H1 (cell line): ENCODE measurements around the gene CLEC7A. TPM values are rescaled to one million over a fixed set of nuclear protein-coding genes. Genes with fewer than 3 reads are reported as not detected.

Experiments
- CTCF ChIA-PET: fragments of 300-600 bp; sonication (Branson Sonifier 250); formaldehyde crosslinking; loops from one replicate; lab custom pipeline; 2021; ENCODE audit not compliant: partially characterized antibody; lab: Charles Lee
- POLR2A ChIA-PET: fragments of 300-600 bp; sonication (Branson Sonifier 250); formaldehyde crosslinking; loops from one replicate; lab custom pipeline; 2021; ENCODE audit warnings: inconsistent platforms; ENCODE audit not compliant: partially characterized antibody; lab: Charles Lee
- DNase-seq, 2 experiments: peaks; one replicate each; pipeline versions ENCODE4 v3.0.0 to v3.0.0-alpha.2; 2010 to 2022; ENCODE audit warnings: low spot score in 2 of 2, low read depth in 1 of 2, mixed read lengths in 1 of 2
- FAIRE-seq: peaks from 2 replicates; lab custom pipeline; 2011; peaks lifted over from hg19 to GRCh38; lab: Jason Lieb, UNC
- H2AFZ ChIP-seq: 2 replicates; pipeline ENCODE4 v1.8.1; 2012; ENCODE audit warnings: low read length, inconsistent platforms
- H2AK5ac ChIP-seq: 2 replicates; pipeline ENCODE4 v1.6.1; 2013; ENCODE audit warnings: low read depth, low read length
- H2BK120ac ChIP-seq: replicated peaks from 2 replicates; pipeline ENCODE3; 2013; ENCODE audit warnings: low read depth, low read length, inconsistent platforms
- H2BK12ac ChIP-seq: 2 replicates; pipeline ENCODE4 v1.6.1; 2013; ENCODE audit warnings: low read depth, low read length
- H2BK15ac ChIP-seq: 2 replicates; pipeline ENCODE4 v1.6.1; 2013; ENCODE audit warnings: low read length
- H2BK20ac ChIP-seq: 2 replicates; pipeline ENCODE4 v1.6.1; 2013; ENCODE audit warnings: low read length
- H2BK5ac ChIP-seq: 2 replicates; pipeline ENCODE4 v1.6.1; 2013; ENCODE audit warnings: low read depth, low read length
- H3K14ac ChIP-seq: 2 replicates; pipeline ENCODE4 v1.6.1; 2013; ENCODE audit warnings: inconsistent platforms; ENCODE audit not compliant: insufficient read length
- H3K18ac ChIP-seq: 2 replicates; pipeline ENCODE4 v1.6.1; 2013; ENCODE audit warnings: low read length; ENCODE audit errors: extremely low read depth
- H3K23ac ChIP-seq: 2 replicates; pipeline ENCODE4 v1.6.1; 2013; ENCODE audit warnings: inconsistent platforms; ENCODE audit not compliant: insufficient read length
- H3K23me2 ChIP-seq: 2 replicates; pipeline ENCODE4 v1.6.1; 2013; ENCODE audit warnings: low read depth, low read length
- H3K27ac ChIP-seq: 2 replicates; pipeline ENCODE4 v1.6.1; 2011; ENCODE audit warnings: low read depth, low read length, inconsistent platforms
- H3K27me3 ChIP-seq, 4 experiments: replicated peaks in 1 of 4; 1 replicate in 1 of 4; 2 replicates in 3 of 4; pipeline versions ENCODE4 v1.6.1 to v1.8.1; 2011 to 2013; ENCODE audit warnings: low read length in 3 of 4, mild to moderate bottlenecking in 3 of 4, inconsistent platforms in 2 of 4, mixed read lengths in 2 of 4, moderate library complexity in 1 of 4; ENCODE audit not compliant: control insufficient read depth in 3 of 4, insufficient read depth in 3 of 4; ENCODE audit errors: extremely low read depth in 1 of 4
- H3K36me3 ChIP-seq, 4 experiments: 2 replicates each; pipeline versions ENCODE4 v1.6.1 to v1.8.1; 2011 to 2013; ENCODE audit warnings: mild to moderate bottlenecking in 4 of 4, low read length in 3 of 4, moderate library complexity in 2 of 4, control low read depth in 1 of 4, inconsistent platforms in 1 of 4; ENCODE audit not compliant: insufficient read depth in 4 of 4, control insufficient read depth in 2 of 4
- H3K4ac ChIP-seq: replicated peaks from 2 replicates; pipeline ENCODE3; 2013; ENCODE audit warnings: low read length, low read depth, mixed read lengths, inconsistent platforms; ENCODE audit not compliant: insufficient read length
- H3K4me1 ChIP-seq, 4 experiments: replicated peaks in 1 of 4; 1 replicate in 1 of 4; 2 replicates in 3 of 4; pipeline versions ENCODE4 v1.6.1 to v1.8.1; 2011 to 2013; ENCODE audit warnings: low read length in 3 of 4, inconsistent platforms in 2 of 4, mixed read lengths in 1 of 4; ENCODE audit not compliant: insufficient read depth in 4 of 4, control insufficient read depth in 3 of 4
- H3K4me2 ChIP-seq, 2 experiments: 2 replicates each; pipeline versions ENCODE4 v1.6.1 to v1.8.1; 2011 to 2013; ENCODE audit warnings: low read depth in 2 of 2, low read length in 2 of 2, control low read depth in 1 of 2, inconsistent platforms in 1 of 2, mild to moderate bottlenecking in 1 of 2; ENCODE audit not compliant: insufficient read depth in 1 of 2
- H3K4me3 ChIP-seq, 4 experiments: fragments of 200-600, 300-600 bp in 1 of 4; sonication (generic), shearing (Covaris generic), sonication (Bioruptor Twin) in 1 of 4; 2 replicates each; pipeline versions ENCODE4 v1.5.1 to v1.8.1; 2011 to 2016; ENCODE audit warnings: low read length in 4 of 4, low read depth in 3 of 4, control low read depth in 2 of 4, inconsistent platforms in 2 of 4, mild to moderate bottlenecking in 2 of 4, mixed read lengths in 1 of 4, moderate library complexity in 1 of 4; ENCODE audit not compliant: insufficient read depth in 2 of 4; ENCODE audit errors: extremely low read depth in 1 of 4
- H3K56ac ChIP-seq: replicated peaks from 2 replicates; pipeline ENCODE3; 2013; ENCODE audit warnings: low read depth, mild to moderate bottlenecking, mixed read lengths, low read length, inconsistent platforms; ENCODE audit not compliant: insufficient read length
- H3K79me1 ChIP-seq: 2 replicates; pipeline ENCODE4 v1.6.1; 2013; ENCODE audit warnings: low read depth, low read length, control low read depth
- H3K79me2 ChIP-seq, 2 experiments: 2 replicates each; pipeline versions ENCODE4 v1.6.1 to v1.8.1; 2012 to 2013; ENCODE audit warnings: low read length in 2 of 2, mild to moderate bottlenecking in 2 of 2, inconsistent platforms in 1 of 2; ENCODE audit not compliant: insufficient read depth in 2 of 2, control insufficient read depth in 1 of 2
- H3K9ac ChIP-seq, 4 experiments: replicated peaks in 1 of 4; 1 replicate in 1 of 4; 2 replicates in 3 of 4; pipeline versions ENCODE4 v1.6.1 to v1.8.1; 2011 to 2013; ENCODE audit warnings: low read depth in 3 of 4, low read length in 3 of 4, control low read depth in 2 of 4, mild to moderate bottlenecking in 2 of 4, moderate library complexity in 2 of 4, inconsistent platforms in 1 of 4; ENCODE audit errors: extremely low read depth in 1 of 4
- H3K9me3 ChIP-seq, 2 experiments: 2 replicates each; pipeline versions ENCODE4 v1.6.1 to v1.8.1; 2012 to 2013; ENCODE audit warnings: mild to moderate bottlenecking in 2 of 2, moderate library complexity in 2 of 2, control low read depth in 1 of 2, inconsistent platforms in 1 of 2, low read depth in 1 of 2, low read length in 1 of 2, mixed read lengths in 1 of 2; ENCODE audit not compliant: insufficient read depth in 2 of 2
- H4K20me1 ChIP-seq, 2 experiments: replicated peaks in 1 of 2; 2 replicates each; pipeline versions ENCODE3 to v1.8.1; 2011 to 2013; ENCODE audit warnings: inconsistent platforms in 2 of 2, low read length in 2 of 2, mild to moderate bottlenecking in 1 of 2; ENCODE audit not compliant: insufficient read depth in 2 of 2, control insufficient read depth in 1 of 2
- H4K5ac ChIP-seq: 2 replicates; pipeline ENCODE4 v1.6.1; 2013; ENCODE audit warnings: low read length, low read depth, mixed read lengths, inconsistent platforms; ENCODE audit not compliant: insufficient read length
- H4K8ac ChIP-seq: 2 replicates; pipeline ENCODE4 v1.8.0; 2013; ENCODE audit warnings: mild to moderate bottlenecking, moderate library complexity, low read length, inconsistent platforms; ENCODE audit not compliant: insufficient read depth; ENCODE audit errors: extremely low read depth
- H4K91ac ChIP-seq: replicated peaks from 2 replicates; pipeline ENCODE3; 2013; ENCODE audit warnings: low read length, mixed read lengths, inconsistent platforms; ENCODE audit not compliant: insufficient read length
- CBX5 ChIP-seq: fragments of 300-800, 300-1000 bp; sonication (generic); IDR thresholded peaks from 2 replicates; pipeline ENCODE4 v1.7.1; 2016; ENCODE audit warnings: antibody characterized with exemption, low read length, low read depth
- CEBPB ChIP-seq: IDR thresholded peaks from 2 replicates; pipeline ENCODE4 v1.6.1; 2012; ENCODE audit warnings: low read depth, low read length
- EZH2 ChIP-seq: fragments of 200-600 bp; sonication (generic); IDR thresholded peaks from 2 replicates; pipeline ENCODE4 v1.7.1; 2012; ENCODE audit warnings: low read depth, mild to moderate bottlenecking, moderate library complexity, low read length, inconsistent platforms; ENCODE audit not compliant: severe bottlenecking
- GTF2F1 ChIP-seq: IDR thresholded peaks from 2 replicates; pipeline ENCODE4 v1.6.1; 2012; ENCODE audit warnings: low read depth, low read length, improper control_type of control experiment, borderline replicate concordance
- KDM5A ChIP-seq: fragments of 200-600 bp; IDR thresholded peaks from 2 replicates; pipeline ENCODE4 v1.7.1; 2012; ENCODE audit warnings: mild to moderate bottlenecking, low read length, inconsistent platforms, mixed read lengths
- MAFK ChIP-seq: IDR thresholded peaks from 2 replicates; pipeline ENCODE4 v1.6.1; 2012; ENCODE audit warnings: low read depth, mild to moderate bottlenecking, improper control_type of control experiment, low read length
- POLR2AphosphoS5 ChIP-seq: IDR thresholded peaks from 2 replicates; pipeline ENCODE4 v1.6.1; 2011; ENCODE audit warnings: low read depth, low read length
- RAD21 ChIP-seq, 2 experiments: IDR thresholded peaks in 1 of 2; conservative IDR thresholded peaks in 1 of 2; 2 replicates each; pipeline ENCODE4 v1.6.1; 2011; ENCODE audit warnings: low read depth in 2 of 2, low read length in 2 of 2, improper control_type of control experiment in 1 of 2, inconsistent platforms in 1 of 2, mild to moderate bottlenecking in 1 of 2, moderate library complexity in 1 of 2
- SIN3A ChIP-seq, 2 experiments: IDR thresholded peaks in 1 of 2; conservative IDR thresholded peaks in 1 of 2; 2 replicates each; pipeline ENCODE4 v1.6.1; 2011 to 2012; ENCODE audit warnings: low read length in 2 of 2, improper control_type of control experiment in 1 of 2, low read depth in 1 of 2, mild to moderate bottlenecking in 1 of 2
- SIRT6 ChIP-seq: IDR thresholded peaks from one replicate; pipeline ENCODE4 v1.7.1; 2012; ENCODE audit warnings: low read length, inconsistent platforms
- ZNF274 ChIP-seq: IDR thresholded peaks from 2 replicates; pipeline ENCODE4 v1.7.0; 2012; ENCODE audit warnings: low read length, borderline replicate concordance; ENCODE audit errors: extremely low read depth
- WGBS, 2 experiments: shearing (Covaris generic) in 1 of 2; methylation state at CpG; one replicate each; pipeline versions ENCODE4 v1.1.6 to v1.1.7; 2013 to 2015; ENCODE audit warnings: low lambda C conversion rate in 2 of 2, mixed read lengths in 2 of 2, inconsistent platforms in 1 of 2, low coverage in 1 of 2, missing lambda C conversion rate in 1 of 2; ENCODE audit not compliant: insufficient replicate concordance in 2 of 2, insufficient coverage in 1 of 2, insufficient read length in 1 of 2; ENCODE audit errors: extremely low coverage in 1 of 2, missing lambda C conversion rate in 1 of 2; 5-methylcytosine and 5-hydroxymethylcytosine counted together
- polyA plus RNA-seq, 7 experiments: library from polyadenylated mRNA; depleted of rRNA in 3 of 7; stranded (reverse) in 5 of 7; unstranded in 2 of 7; fragments of >200 nt in 5 of 7; fragments of 200-250 nt in 2 of 7; gene quantifications; 1 replicate in 5 of 7; 2 replicates in 1 of 7; 4 replicates in 1 of 7; pipeline versions ENCODE4 v1.2.1 to v1.2.3, GENCODE V29; 2011 to 2013; ENCODE audit warnings: missing spikeins in 2 of 7, mixed read lengths in 2 of 7
- total RNA-seq: library from RNA; stranded (reverse); fragmentation: NEBNext Ultra II Directional; extraction: Animal tissue kit (Norgen Biotek cat#: 25700); gene quantifications from 2 replicates; pipeline ENCODE4 v1.2.1, GENCODE V29; 2021
- TF ChIP-seq, protein P1 (sequence below): IDR thresholded peaks from 2 replicates; pipeline ENCODE4 v1.6.1; 2012; ENCODE audit warnings: low read length, inconsistent platforms

Gene CLEC7A
- total and polyA plus RNA-seq, 2 of the 8 experiments (the other 6 are each of a cell fraction or from before 2014, with no cell fraction given), result 0.09 to 0.15 TPM

DNA sequence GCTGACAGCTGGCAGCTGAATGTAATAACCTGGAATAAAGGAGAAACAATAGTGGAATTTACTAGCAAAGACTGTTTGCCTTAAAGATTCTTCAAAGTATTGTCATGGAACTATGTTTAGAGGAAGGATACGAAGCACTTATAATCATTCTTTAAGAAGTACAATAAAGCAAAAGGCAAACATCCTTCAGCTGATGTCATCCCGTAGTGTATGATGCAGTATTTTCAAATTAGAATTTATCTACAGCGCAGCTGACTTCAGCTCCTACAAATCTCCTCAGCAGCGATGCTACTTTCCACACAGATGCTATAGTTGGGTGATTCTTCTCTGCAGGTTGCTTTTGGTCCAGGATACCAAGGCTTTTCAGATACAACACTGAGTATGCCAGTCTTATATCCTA is 62.7 kb downstream of the CLEC7A start:
- Histone ChIP-seq H3K4me2 (no peak overlapping the region), H2AK5ac (no peak overlapping the region), H3K4me3 (no peak overlapping the region), H3K9ac (no peak overlapping the region), H2BK12ac (no peak overlapping the region), H2AFZ (no peak overlapping the region), H3K27ac (no peak overlapping the region), H4K5ac (no peak overlapping the region), H3K79me1 (no peaks in the 10 kb centered on the region), H2BK5ac (no peak overlapping the region), H3K27me3 (no peaks in the 10 kb centered on the region), H4K20me1 (no peaks in the 10 kb centered on the region), H3K4me1 (0 out of 7 replicates have a peak, but pooled peaks cover 0 to 2% (median 0%) of the 10 kb centered on the region in 4 experiments), H3K23ac (no peak overlapping the region), H3K4ac (no peak overlapping the region), H3K14ac (no peak overlapping the region), H4K8ac (no peak overlapping the region), H3K36me3 (no peaks in the 10 kb centered on the region), H2BK120ac (no peak overlapping the region), H2BK15ac (no peak overlapping the region), H3K56ac (no peak overlapping the region), H2BK20ac (no peak overlapping the region), H3K9me3 (no peaks in the 10 kb centered on the region), H3K23me2 (no peaks in the 10 kb centered on the region), H4K91ac (no peak overlapping the region), H3K18ac (no peak overlapping the region), H3K79me2 (no peaks in the 10 kb centered on the region)
- 94% methylated on average over 4 of the region's 4 CpGs; no CpG with 5 or more reads in 1 of the 2 experiments for WGBS, 2 experiments
- no peak for FAIRE-seq
- CTCF ChIA-PET, result interaction anchor here (0.6 to 1.6 kb wide), 2 partner anchors 38 to 86 kb away, joined by 3 read pairs; no protein-coding TSS in a partner anchor
- POLR2A ChIA-PET, result no interaction called here
- no peak for DNase-seq
- TF ChIP-seq MAFK, result no peak
- no peak for TF ChIP-seq SIN3A (conservative IDR thresholded peaks at IDR 0.05 in 1 of 2, IDR thresholded peaks at IDR 0.05 in 1 of 2; ENCODE audit: low read depth in 1 of 2, low read length in 2 of 2)
- TF ChIP-seq CEBPB, result no peak
- no peak for TF ChIP-seq RAD21 (IDR thresholded peaks at IDR 0.05 in 1 of 2, conservative IDR thresholded peaks at IDR 0.05 in 1 of 2; ENCODE audit: low read depth in 2 of 2, low read length in 2 of 2)
- no peak for TF ChIP-seq CBX5
- TF ChIP-seq, protein P1, sequence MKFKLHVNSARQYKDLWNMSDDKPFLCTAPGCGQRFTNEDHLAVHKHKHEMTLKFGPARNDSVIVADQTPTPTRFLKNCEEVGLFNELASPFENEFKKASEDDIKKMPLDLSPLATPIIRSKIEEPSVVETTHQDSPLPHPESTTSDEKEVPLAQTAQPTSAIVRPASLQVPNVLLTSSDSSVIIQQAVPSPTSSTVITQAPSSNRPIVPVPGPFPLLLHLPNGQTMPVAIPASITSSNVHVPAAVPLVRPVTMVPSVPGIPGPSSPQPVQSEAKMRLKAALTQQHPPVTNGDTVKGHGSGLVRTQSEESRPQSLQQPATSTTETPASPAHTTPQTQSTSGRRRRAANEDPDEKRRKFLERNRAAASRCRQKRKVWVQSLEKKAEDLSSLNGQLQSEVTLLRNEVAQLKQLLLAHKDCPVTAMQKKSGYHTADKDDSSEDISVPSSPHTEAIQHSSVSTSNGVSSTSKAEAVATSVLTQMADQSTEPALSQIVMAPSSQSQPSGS, result no peak
- TF ChIP-seq SIRT6, result no peak
- TF ChIP-seq POLR2AphosphoS5, result no peak
- no peak for TF ChIP-seq ZNF274
- no peak for TF ChIP-seq EZH2
- TF ChIP-seq GTF2F1, result no peak
- no peak for TF ChIP-seq KDM5A
